ENCODE results near the gene SHE.

The SHE gene

GRCh38 chr1:154453161-154453560, 49.1 kb downstream of the SHE start:
- no peak overlapping the region for H3K4me3 ChIP-seq (ENCODE audit: low read length)
- H3K36me3 ChIP-seq (ENCODE audit: control insufficient read depth, insufficient read depth, low read length), result peaks cover 11% of the 10 kb centered on the region
- H3K9me3 ChIP-seq (ENCODE audit: control insufficient read depth, low read length), result no peaks in the 10 kb centered on the region
- no peaks in the 10 kb centered on the region for H3K4me1 ChIP-seq (ENCODE audit: control insufficient read depth, insufficient read depth, low read length)
- H3K27me3 ChIP-seq (ENCODE audit: control insufficient read depth, insufficient read depth, low read length), result no peaks in the 10 kb centered on the region
- H3K9ac ChIP-seq (ENCODE audit: low read length), result no peak overlapping the region

GRCh38 chr1:154448331-154448811, 53.8 kb downstream of the SHE start:
- no peak overlapping the region for H3K9ac ChIP-seq (ENCODE audit: low read length)
- no peaks in the 10 kb centered on the region for H3K4me1 ChIP-seq (ENCODE audit: control insufficient read depth, insufficient read depth, low read length)
- H3K4me3 ChIP-seq (ENCODE audit: low read length), result no peak overlapping the region
- H3K27me3 ChIP-seq (ENCODE audit: control insufficient read depth, insufficient read depth, low read length), result no peaks in the 10 kb centered on the region
- peaks cover 11% of the 10 kb centered on the region for H3K36me3 ChIP-seq (ENCODE audit: control insufficient read depth, insufficient read depth, low read length)
- H3K9me3 ChIP-seq (ENCODE audit: control insufficient read depth, low read length), result no peaks in the 10 kb centered on the region

GRCh38 chr1:154446789-154447188, 55.4 kb downstream of the SHE start:
- peaks cover 6% of the 10 kb centered on the region for H3K36me3 ChIP-seq (ENCODE audit: control insufficient read depth, insufficient read depth, low read length)
- no peaks in the 10 kb centered on the region for H3K27me3 ChIP-seq (ENCODE audit: control insufficient read depth, insufficient read depth, low read length)
- no peaks in the 10 kb centered on the region for H3K4me1 ChIP-seq (ENCODE audit: control insufficient read depth, insufficient read depth, low read length)

GRCh38 chr1:154446292-154446691, 55.9 kb downstream of the SHE start:
- no peaks in the 10 kb centered on the region for H3K9me3 ChIP-seq (ENCODE audit: control insufficient read depth, low read length)
- H3K4me3 ChIP-seq (ENCODE audit: low read length), result no peak overlapping the region
- H3K9ac ChIP-seq (ENCODE audit: low read length), result no peak overlapping the region
- no peaks in the 10 kb centered on the region for H3K4me1 ChIP-seq (ENCODE audit: control insufficient read depth, insufficient read depth, low read length)
- H3K27me3 ChIP-seq (ENCODE audit: control insufficient read depth, insufficient read depth, low read length), result no peaks in the 10 kb centered on the region
- peaks cover 6% of the 10 kb centered on the region for H3K36me3 ChIP-seq (ENCODE audit: control insufficient read depth, insufficient read depth, low read length)

More at GRCh38 chr1:154446789-154447188, 55.4 kb downstream of the SHE start:
- no peaks in the 10 kb centered on the region for H3K9me3 ChIP-seq (ENCODE audit: control insufficient read depth, low read length)
- H3K4me3 ChIP-seq (ENCODE audit: low read length), result no peak overlapping the region
- no peak overlapping the region for H3K9ac ChIP-seq (ENCODE audit: low read length)

GRCh38 chr1:154445040-154445472, 57.2 kb downstream of the SHE start:
- Histone ChIP-seq H3K9me3 (ENCODE audit: control insufficient read depth, low read length) (no peaks in the 10 kb centered on the region), H3K9ac (ENCODE audit: low read length) (no peak overlapping the region), H3K36me3 (ENCODE audit: control insufficient read depth, insufficient read depth, low read length) (no peaks in the 10 kb centered on the region), H3K4me1 (ENCODE audit: control insufficient read depth, insufficient read depth, low read length) (peaks cover under 1% of the 10 kb centered on the region), H3K27me3 (ENCODE audit: control insufficient read depth, insufficient read depth, low read length) (no peaks in the 10 kb centered on the region), H3K4me3 (ENCODE audit: low read length) (no peak overlapping the region)

GRCh38 chr1:154443274-154444013, 58.8 kb downstream of the SHE start:
- peaks cover 5% of the 10 kb centered on the region for H3K4me1 ChIP-seq (ENCODE audit: control insufficient read depth, insufficient read depth, low read length)
- no peaks in the 10 kb centered on the region for H3K9me3 ChIP-seq (ENCODE audit: control insufficient read depth, low read length)
- H3K27me3 ChIP-seq (ENCODE audit: control insufficient read depth, insufficient read depth, low read length), result no peaks in the 10 kb centered on the region
- H3K4me3 ChIP-seq (ENCODE audit: low read length), result no peak overlapping the region
- H3K9ac ChIP-seq (ENCODE audit: low read length), result no peak overlapping the region
- H3K36me3 ChIP-seq (ENCODE audit: control insufficient read depth, insufficient read depth, low read length), result no peaks in the 10 kb centered on the region

GRCh38 chr1:154442006-154442740, 60.0 kb downstream of the SHE start:
- no peaks in the 10 kb centered on the region for H3K9me3 ChIP-seq (ENCODE audit: control insufficient read depth, low read length)
- peaks cover 5% of the 10 kb centered on the region for H3K4me1 ChIP-seq (ENCODE audit: control insufficient read depth, insufficient read depth, low read length)
- no peak overlapping the region for H3K9ac ChIP-seq (ENCODE audit: low read length)
- H3K36me3 ChIP-seq (ENCODE audit: control insufficient read depth, insufficient read depth, low read length), result no peaks in the 10 kb centered on the region
- H3K27me3 ChIP-seq (ENCODE audit: control insufficient read depth, insufficient read depth, low read length), result no peaks in the 10 kb centered on the region
- H3K4me3 ChIP-seq (ENCODE audit: low read length), result no peak overlapping the region

GRCh38 chr1:154441241-154441888, 60.8 kb downstream of the SHE start:
- peaks cover 4% of the 10 kb centered on the region for H3K36me3 ChIP-seq (ENCODE audit: control insufficient read depth, insufficient read depth, low read length)
- H3K4me1 ChIP-seq (ENCODE audit: control insufficient read depth, insufficient read depth, low read length), result peaks cover 5% of the 10 kb centered on the region

GRCh38 chr1:154440036-154440804, 62.0 kb downstream of the SHE start:
- peaks cover 15% of the 10 kb centered on the region for H3K4me1 ChIP-seq (ENCODE audit: control insufficient read depth, insufficient read depth, low read length)
- H3K9me3 ChIP-seq (ENCODE audit: control insufficient read depth, low read length), result no peaks in the 10 kb centered on the region
- no peak overlapping the region for H3K9ac ChIP-seq (ENCODE audit: low read length)
- peaks cover 5% of the 10 kb centered on the region for H3K36me3 ChIP-seq (ENCODE audit: control insufficient read depth, insufficient read depth, low read length)
- no peaks in the 10 kb centered on the region for H3K27me3 ChIP-seq (ENCODE audit: control insufficient read depth, insufficient read depth, low read length)
- H3K4me3 ChIP-seq (ENCODE audit: low read length), result no peak overlapping the region

More at GRCh38 chr1:154441241-154441888, 60.8 kb downstream of the SHE start:
- Histone ChIP-seq H3K27me3 (ENCODE audit: control insufficient read depth, insufficient read depth, low read length) (no peaks in the 10 kb centered on the region), H3K9me3 (ENCODE audit: control insufficient read depth, low read length) (no peaks in the 10 kb centered on the region), H3K9ac (ENCODE audit: low read length) (no peak overlapping the region), H3K4me3 (ENCODE audit: low read length) (no peak overlapping the region)

GRCh38 chr1:154436433-154436832, 65.8 kb downstream of the SHE start:
- Histone ChIP-seq H3K4me3 (ENCODE audit: low read length) (no peak overlapping the region), H3K9ac (ENCODE audit: low read length) (no peak overlapping the region), H3K36me3 (ENCODE audit: control insufficient read depth, insufficient read depth, low read length) (peaks cover 5% of the 10 kb centered on the region), H3K9me3 (ENCODE audit: control insufficient read depth, low read length) (no peaks in the 10 kb centered on the region), H3K27me3 (ENCODE audit: control insufficient read depth, insufficient read depth, low read length) (no peaks in the 10 kb centered on the region), H3K4me1 (ENCODE audit: control insufficient read depth, insufficient read depth, low read length) (peaks cover 44% of the 10 kb centered on the region)

- peaks cover 5% of the 10 kb centered on the region for H3K36me3 ChIP-seq (ENCODE audit: control insufficient read depth, insufficient read depth, low read length)
- no peaks in the 10 kb centered on the region for H3K27me3 ChIP-seq (ENCODE audit: control insufficient read depth, insufficient read depth, low read length)
- H3K4me1 ChIP-seq (ENCODE audit: control insufficient read depth, insufficient read depth, low read length), result peaks cover 52% of the 10 kb centered on the region
- H3K4me3 ChIP-seq (ENCODE audit: low read length), result no peak overlapping the region
- no peaks in the 10 kb centered on the region for H3K9me3 ChIP-seq (ENCODE audit: control insufficient read depth, low read length)
- no peak overlapping the region for H3K9ac ChIP-seq (ENCODE audit: low read length)
Measured at GRCh38 chr1:154435599-154436200, 66.5 kb downstream of the SHE start.

All from mucosa of stomach (tissue), 1 donor.